HepG2 (cell line): ENCODE measurements around the gene CD244. TPM values are rescaled to one million over a fixed set of nuclear protein-coding genes. Genes with fewer than 3 reads are reported as not detected.

ENCODE experiments used
- ATAC-seq: fragments of 200-7000 bp; cut with Tn5 transposase; 3 replicates; pipeline ENCODE4 v1.9.1; 2020; ENCODE audit warnings: mild to moderate bottlenecking, moderate library complexity
- BruUV-seq: library from RNA; stranded (reverse); fragments of 400-500 nt; replicated peaks from 2 replicates; lab custom pipeline; 2021; lab: Mats Ljungman, UMichigan
- CTCF ChIA-PET: fragments of 300-600 bp; formaldehyde crosslinking; extraction: SDS; loops from one replicate; lab custom pipeline; 2021; ENCODE audit warnings: low total read pairs, inconsistent platforms, low intra/inter-chr PET ratio; lab: Yijun Ruan, JAX
- POLR2A ChIA-PET: fragments of 350-600 bp; sonication (Branson Sonifier 250); formaldehyde crosslinking; loops from one replicate; lab custom pipeline; 2020; ENCODE audit warnings: antibody characterized with exemption, inconsistent platforms; lab: Yijun Ruan, JAX
- DNase-seq: peaks from one replicate; pipeline ENCODE4 v3.0.0-alpha.2; 2015; ENCODE audit warnings: low spot score
- FAIRE-seq: peaks from 3 replicates; lab custom pipeline; 2011; peaks lifted over from hg19 to GRCh38; lab: Jason Lieb, UNC
- H2AFZ ChIP-seq: one replicate; pipeline ENCODE4 v1.6.1; 2011; ENCODE audit warnings: low read length, inconsistent platforms
- H3K27ac ChIP-seq: fragments of 300-600 bp; 3 replicates; pipeline ENCODE4 v1.8.0; 2011; ENCODE audit warnings: mixed run types, mild to moderate bottlenecking, mixed read lengths, low read length, inconsistent platforms; ENCODE audit not compliant: insufficient read depth; ENCODE audit errors: extremely low read length
- H3K27me3 ChIP-seq, 2 experiments: fragments of 200-600 bp in 1 of 2; 2 replicates in 1 of 2; 3 replicates in 1 of 2; pipeline versions ENCODE4 v1.6.0 to v1.8.0; 2011; ENCODE audit warnings: low read length in 2 of 2, mild to moderate bottlenecking in 2 of 2, moderate library complexity in 2 of 2, inconsistent platforms in 1 of 2; ENCODE audit not compliant: insufficient read depth in 2 of 2, control insufficient read depth in 1 of 2
- H3K36me3 ChIP-seq, 2 experiments: fragments of 200-600 bp in 1 of 2; replicated peaks in 1 of 2; 2 replicates in 1 of 2; 3 replicates in 1 of 2; pipeline versions ENCODE4 v1.5.1 to v1.8.0; 2011; ENCODE audit warnings: low read length in 2 of 2, inconsistent platforms in 1 of 2; ENCODE audit not compliant: insufficient read depth in 2 of 2, control insufficient read depth in 1 of 2
- H3K4me1 ChIP-seq: 2 replicates; pipeline ENCODE4 v1.5.1; 2012; ENCODE audit warnings: low read length, inconsistent platforms; ENCODE audit not compliant: insufficient read depth
- H3K4me2 ChIP-seq: 2 replicates; pipeline ENCODE4 v1.6.0; 2011; ENCODE audit warnings: low read depth, low read length, inconsistent platforms
- H3K4me3 ChIP-seq, 3 experiments: fragments of 200-600 bp in 1 of 3; sonication (generic), shearing (Covaris generic) in 1 of 3; replicated peaks in 1 of 3; 2 replicates each; pipeline ENCODE4 v1.5.1; 2011 to 2016; ENCODE audit warnings: low read length in 3 of 3, inconsistent platforms in 2 of 3, low read depth in 2 of 3, mild to moderate bottlenecking in 2 of 3, control low read depth in 1 of 3, mixed read lengths in 1 of 3; ENCODE audit not compliant: insufficient read depth in 1 of 3
- H3K79me2 ChIP-seq: one replicate; pipeline ENCODE4 v1.6.1; 2011; ENCODE audit warnings: low read length, inconsistent platforms; ENCODE audit not compliant: insufficient read depth
- H3K9ac ChIP-seq: 2 replicates; pipeline ENCODE4 v1.6.0; 2011; ENCODE audit warnings: mild to moderate bottlenecking, low read depth, low read length, inconsistent platforms; ENCODE audit not compliant: insufficient read depth
- H3K9me3 ChIP-seq: 2 replicates; pipeline ENCODE4 v1.5.1; 2012; ENCODE audit warnings: mild to moderate bottlenecking, low read length
- H4K20me1 ChIP-seq: 2 replicates; pipeline ENCODE4 v1.6.0; 2011; ENCODE audit warnings: inconsistent platforms, mild to moderate bottlenecking, low read length, moderate library complexity; ENCODE audit not compliant: insufficient read depth
- ARHGAP35 ChIP-seq: sonication (generic); formaldehyde crosslinking; IDR thresholded peaks from 2 replicates; pipeline ENCODE4 v1.9.0; 2022; ENCODE audit warnings: mild to moderate bottlenecking, inconsistent platforms, moderate library complexity, missing genetic modification reagents, borderline replicate concordance
- GPBP1L1 ChIP-seq: sonication (generic); formaldehyde crosslinking; IDR thresholded peaks from 2 replicates; pipeline ENCODE4 v1.5.0; 2020; ENCODE audit warnings: mild to moderate bottlenecking, missing genetic modification reagents
- MLXIP ChIP-seq: sonication (generic); formaldehyde crosslinking; IDR thresholded peaks from 2 replicates; pipeline ENCODE4 v1.9.0; 2021; ENCODE audit warnings: missing genetic modification reagents, borderline replicate concordance
- NCOR1 ChIP-seq: fragments of 200-600 bp; sonication (generic); IDR thresholded peaks from 2 replicates; pipeline ENCODE4 v1.7.0; 2017; ENCODE audit warnings: antibody characterized with exemption, low read length, borderline replicate concordance
- NFIB ChIP-seq: sonication (generic); formaldehyde crosslinking; IDR thresholded peaks from 2 replicates; pipeline ENCODE4 v1.9.0; 2021; ENCODE audit warnings: missing genetic modification reagents, mild to moderate bottlenecking, borderline replicate concordance
- RFXAP ChIP-seq: sonication (generic); formaldehyde crosslinking; IDR thresholded peaks from 2 replicates; pipeline ENCODE4 v1.4.0; 2020; ENCODE audit warnings: missing genetic modification reagents, borderline replicate concordance
- SNAPC2 ChIP-seq: sonication (generic); formaldehyde crosslinking; IDR thresholded peaks from 2 replicates; pipeline ENCODE4 v1.8.1; 2022; ENCODE audit warnings: mild to moderate bottlenecking, missing genetic modification reagents
- TEF ChIP-seq: sonication (generic); formaldehyde crosslinking; IDR thresholded peaks from 2 replicates; pipeline ENCODE4 v1.5.0; 2020; ENCODE audit warnings: missing genetic modification reagents
- ZBTB7B ChIP-seq: sonication (generic); formaldehyde crosslinking; IDR thresholded peaks from 2 replicates; pipeline ENCODE4 v1.4.0; 2020; ENCODE audit warnings: missing genetic modification reagents
- ZFP82 ChIP-seq: sonication (generic); formaldehyde crosslinking; IDR thresholded peaks from 2 replicates; pipeline ENCODE4 v1.5.1; 2020; ENCODE audit warnings: mild to moderate bottlenecking, missing genetic modification reagents, borderline replicate concordance
- ZNF44 ChIP-seq: sonication (generic); formaldehyde crosslinking; IDR thresholded peaks from 2 replicates; pipeline ENCODE4 v1.5.1; 2020; ENCODE audit warnings: mild to moderate bottlenecking, missing genetic modification reagents
- ZNF556 ChIP-seq: sonication (generic); formaldehyde crosslinking; IDR thresholded peaks from 2 replicates; pipeline ENCODE4 v1.4.0; 2020; ENCODE audit warnings: mild to moderate bottlenecking, missing genetic modification reagents, borderline replicate concordance
- ZSCAN20 ChIP-seq: sonication (generic); formaldehyde crosslinking; IDR thresholded peaks from 2 replicates; pipeline ENCODE4 v1.4.0; 2020; ENCODE audit warnings: missing genetic modification reagents, mild to moderate bottlenecking, borderline replicate concordance
- WGBS: methylation state at CpG from one replicate; pipeline ENCODE4 v1.1.6; 2017; ENCODE audit warnings: low lambda C conversion rate; 5-methylcytosine and 5-hydroxymethylcytosine counted together
- in situ Hi-C: cut with HindIII; loops from 2 replicates; pipeline ENCODE4 v1.10.0; 2017; ENCODE audit warnings: low pct_unique_long_range_greater_than_20kb; ENCODE audit not compliant: extremely low pct_ligation_motif_present
- intact Hi-C: fragments of 100-400 bp; cut with micrococcal nuclease; formaldehyde crosslinking; loops from one replicate; pipeline ENCODE4 v1.10.0; 2022; ENCODE audit not compliant: unreplicated experiment
- polyA plus RNA-seq, 8 experiments: library from polyadenylated mRNA; depleted of rRNA in 3 of 8; stranded (reverse) in 7 of 8; unstranded in 1 of 8; fragments of >200 nt; fragmentation: Illumina TruSeq in 4 of 8; extraction: Trizol in 4 of 8; gene quantifications; 2 replicates each; pipeline versions ENCODE4 v1.2.1 to v1.2.3, GENCODE V29; 2011 to 2016; ENCODE audit warnings: low read depth in 4 of 8, missing spikeins in 1 of 8, mixed read lengths in 1 of 8; ENCODE audit not compliant: insufficient read depth in 1 of 8
- total RNA-seq, 5 experiments: library from RNA; depleted of rRNA; stranded (reverse); fragments of >200 nt; fragmentation: Illumina TruSeq; extraction: Trizol; gene quantifications; 2 replicates each; pipeline ENCODE4 v1.2.3, GENCODE V29; 2016; ENCODE audit warnings: low read depth in 1 of 5

Gene CD244
- total and polyA plus RNA-seq, 2 of the 13 experiments (the other 11 are each of a cell fraction or from before 2014, with no cell fraction given) = 0.09 TPM; not detected in 1

- Histone ChIP-seq H3K79me2 (no peaks in the 10 kb centered on the region), H3K36me3 (no peaks in the 10 kb centered on the region), H4K20me1 (no peaks in the 10 kb centered on the region), H2AFZ (no peak overlapping the region), H3K27ac (no peak overlapping the region), H3K9me3 (no peaks in the 10 kb centered on the region), H3K4me2 (no peak overlapping the region), H3K27me3 (no peaks in the 10 kb centered on the region), H3K4me1 (peaks cover 35% of the 10 kb centered on the region), H3K9ac (no peak overlapping the region), H3K4me3 (no peak overlapping the region)
- ChIA-PET POLR2A (no interaction called here), CTCF (no interaction called here)
- in situ Hi-C loops = no loop called here
- BruUV-seq = no TSS peak
- 86% methylated on average over 4 of the region's 4 CpGs for WGBS
- no peak for DNase-seq
- FAIRE-seq = no peak
- TF ChIP-seq TEF (CRISPR knock-in tag) (no peak), MLXIP (CRISPR knock-in tag) (no peak), ARHGAP35 (CRISPR knock-in tag) (no peak), GPBP1L1 (CRISPR knock-in tag) (no peak), ZNF556 (CRISPR knock-in tag) (no peak), NFIB (CRISPR knock-in tag) (no peak), ZFP82 (CRISPR knock-in tag) (no peak), SNAPC2 (CRISPR knock-in tag) (no peak), RFXAP (CRISPR knock-in tag) (no peak), ZNF44 (CRISPR knock-in tag) (no peak), ZSCAN20 (CRISPR knock-in tag) (no peak), ZBTB7B (no peak), NCOR1 (no peak)
- intact Hi-C loops = no loop called here
- no peak for ATAC-seq
Observed at GRCh38 chr1:160863774-160864131, 1.1 kb upstream of the CD244 start.
